ENCODE data around the gene ITM2B. TPM values are rescaled to one million over a fixed set of nuclear protein-coding genes. Genes with fewer than 3 reads are reported as not detected.
A peak's percentile ranks its signal among the peaks of the same experiment; 100 is the strongest.

The ITM2B gene
- total and polyA plus RNA-seq, 2 donors from 2014 or later = 1,431 to 2,443 TPM

DNA sequence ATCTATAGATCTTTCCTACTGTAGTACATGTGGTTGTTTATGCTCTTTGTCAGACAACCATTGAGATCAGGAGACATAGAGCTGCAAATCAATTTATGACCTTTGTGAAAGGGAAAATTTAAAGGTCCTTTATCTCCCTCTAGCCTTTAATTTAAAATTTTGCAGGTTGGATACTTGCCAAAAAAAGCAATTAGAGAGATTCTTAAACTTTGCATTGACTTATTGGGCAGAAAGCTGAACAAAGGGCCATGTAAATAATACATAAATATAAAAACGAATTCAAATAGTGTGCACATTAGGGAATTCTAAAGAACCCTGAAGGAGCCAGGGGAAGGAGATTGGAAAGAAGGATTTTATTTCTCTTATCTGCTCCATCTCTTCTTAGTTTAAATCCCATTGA is 48.5 kb downstream of the ITM2B start:
- intact Hi-C loops (cut with DNase I) = no loop called here
- Histone ChIP-seq H3K9ac (ENCODE audit: low read length in 3 of 3) (no peak overlapping the region), H3K27ac (ENCODE audit: low read depth in 2 of 2, low read length in 2 of 2) (no peak overlapping the region), H3K4me1 (ENCODE audit: control insufficient read depth in 2 of 3, insufficient read depth in 2 of 3, low read depth in 1 of 3, low read length in 3 of 3) (no peaks in the 10 kb centered on the region), H3K27me3 (ENCODE audit: control insufficient read depth, insufficient read depth, low read length) (no peaks in the 10 kb centered on the region), H3K4me3 (ENCODE audit: low read length in 3 of 3) (no peak overlapping the region), H3K9me3 (ENCODE audit: control insufficient read depth in 2 of 3, insufficient read depth in 1 of 3, low read length in 3 of 3) (no peaks in the 10 kb centered on the region), H3K36me3 (ENCODE audit: control insufficient read depth in 2 of 3, insufficient read depth in 3 of 3, low read length in 3 of 3) (no peaks in the 10 kb centered on the region)
- no peak for FAIRE-seq
- TF ChIP-seq, protein P1, sequence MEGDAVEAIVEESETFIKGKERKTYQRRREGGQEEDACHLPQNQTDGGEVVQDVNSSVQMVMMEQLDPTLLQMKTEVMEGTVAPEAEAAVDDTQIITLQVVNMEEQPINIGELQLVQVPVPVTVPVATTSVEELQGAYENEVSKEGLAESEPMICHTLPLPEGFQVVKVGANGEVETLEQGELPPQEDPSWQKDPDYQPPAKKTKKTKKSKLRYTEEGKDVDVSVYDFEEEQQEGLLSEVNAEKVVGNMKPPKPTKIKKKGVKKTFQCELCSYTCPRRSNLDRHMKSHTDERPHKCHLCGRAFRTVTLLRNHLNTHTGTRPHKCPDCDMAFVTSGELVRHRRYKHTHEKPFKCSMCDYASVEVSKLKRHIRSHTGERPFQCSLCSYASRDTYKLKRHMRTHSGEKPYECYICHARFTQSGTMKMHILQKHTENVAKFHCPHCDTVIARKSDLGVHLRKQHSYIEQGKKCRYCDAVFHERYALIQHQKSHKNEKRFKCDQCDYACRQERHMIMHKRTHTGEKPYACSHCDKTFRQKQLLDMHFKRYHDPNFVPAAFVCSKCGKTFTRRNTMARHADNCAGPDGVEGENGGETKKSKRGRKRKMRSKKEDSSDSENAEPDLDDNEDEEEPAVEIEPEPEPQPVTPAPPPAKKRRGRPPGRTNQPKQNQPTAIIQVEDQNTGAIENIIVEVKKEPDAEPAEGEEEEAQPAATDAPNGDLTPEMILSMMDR (IDR thresholded peaks at IDR 0.05; ENCODE audit: borderline replicate concordance, extremely low read depth, insufficient read depth) = no peak
- peak in 1 of 5 donors; percentile 25 for DNase-seq

DNA sequence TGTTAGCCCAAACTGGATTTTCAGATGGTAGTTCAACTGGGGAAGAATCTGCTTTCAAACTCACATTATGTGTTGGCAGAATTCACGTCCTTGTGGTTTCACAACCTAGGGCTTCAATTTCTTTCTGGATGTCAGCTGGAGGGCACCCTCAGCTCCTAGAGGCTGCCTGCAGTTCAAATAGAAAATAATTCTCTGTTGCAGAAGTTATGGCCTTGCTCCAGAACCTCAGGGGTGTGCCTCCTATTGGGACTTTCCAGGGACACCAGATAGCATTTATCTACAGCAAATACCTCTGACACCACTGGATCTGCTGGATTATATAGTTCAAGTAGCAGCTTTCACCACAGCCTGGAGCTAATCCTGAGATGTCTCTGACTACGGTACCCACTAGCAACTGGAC is 58.7 kb downstream of the ITM2B start:
- Histone ChIP-seq H3K4me1 (ENCODE audit: control insufficient read depth in 2 of 3, insufficient read depth in 2 of 3, low read depth in 1 of 3, low read length in 3 of 3) (peaks cover 0 to 3% (median 0%) of the 10 kb centered on the region in 3 donors), H3K9me3 (ENCODE audit: control insufficient read depth in 2 of 3, insufficient read depth in 1 of 3, low read length in 3 of 3) (no peaks in the 10 kb centered on the region), H3K27me3 (ENCODE audit: control insufficient read depth, insufficient read depth, low read length) (no peaks in the 10 kb centered on the region), H3K27ac (ENCODE audit: low read depth in 2 of 2, low read length in 2 of 2) (no peak overlapping the region), H3K4me3 (ENCODE audit: low read length in 3 of 3) (no peak overlapping the region), H3K9ac (ENCODE audit: low read length in 3 of 3) (no peak overlapping the region), H3K36me3 (ENCODE audit: control insufficient read depth in 2 of 3, insufficient read depth in 3 of 3, low read length in 3 of 3) (no peaks in the 10 kb centered on the region)
- intact Hi-C loops (cut with DNase I) = no loop called here
- TF ChIP-seq, protein P1 (IDR thresholded peaks at IDR 0.05; ENCODE audit: borderline replicate concordance, extremely low read depth, insufficient read depth) = no peak
- FAIRE-seq (no peak), DNase-seq (no peak)

DNA sequence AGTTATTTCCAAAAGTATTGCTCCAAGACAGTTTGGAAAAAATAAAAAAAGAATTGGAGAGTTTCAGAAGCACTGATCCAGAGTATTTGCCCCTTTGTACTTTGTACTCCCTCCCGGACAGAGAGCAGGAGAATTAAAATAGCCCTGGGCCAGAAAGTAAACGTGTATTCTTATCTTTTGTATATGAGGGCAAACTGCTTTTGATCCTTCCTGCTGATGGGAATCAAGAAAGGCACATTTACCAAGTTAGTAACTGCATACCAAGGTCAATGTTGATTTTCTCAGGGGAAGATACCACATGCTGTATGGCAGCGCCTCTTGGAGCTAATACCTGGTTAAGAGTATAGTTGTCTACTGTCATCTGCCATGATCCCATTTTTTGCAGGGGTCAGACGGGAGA is 59.6 kb downstream of the ITM2B start:
- Histone ChIP-seq H3K9me3 (ENCODE audit: control insufficient read depth in 2 of 3, insufficient read depth in 1 of 3, low read length in 3 of 3) (no peaks in the 10 kb centered on the region), H3K9ac (ENCODE audit: low read length in 3 of 3) (no peak overlapping the region), H3K27me3 (ENCODE audit: control insufficient read depth, insufficient read depth, low read length) (no peaks in the 10 kb centered on the region), H3K4me3 (ENCODE audit: low read length in 3 of 3) (no peak overlapping the region), H3K36me3 (ENCODE audit: control insufficient read depth in 2 of 3, insufficient read depth in 3 of 3, low read length in 3 of 3) (no peaks in the 10 kb centered on the region), H3K4me1 (ENCODE audit: control insufficient read depth in 2 of 3, insufficient read depth in 2 of 3, low read depth in 1 of 3, low read length in 3 of 3) (peaks cover 0 to 3% (median 0%) of the 10 kb centered on the region in 3 donors), H3K27ac (ENCODE audit: low read depth in 2 of 2, low read length in 2 of 2) (no peak overlapping the region)
- DNase-seq (no peak), FAIRE-seq (no peak)
- intact Hi-C loops (cut with DNase I) = no loop called here
- TF ChIP-seq, protein P1 (IDR thresholded peaks at IDR 0.05; ENCODE audit: borderline replicate concordance, extremely low read depth, insufficient read depth) = no peak

DNA sequence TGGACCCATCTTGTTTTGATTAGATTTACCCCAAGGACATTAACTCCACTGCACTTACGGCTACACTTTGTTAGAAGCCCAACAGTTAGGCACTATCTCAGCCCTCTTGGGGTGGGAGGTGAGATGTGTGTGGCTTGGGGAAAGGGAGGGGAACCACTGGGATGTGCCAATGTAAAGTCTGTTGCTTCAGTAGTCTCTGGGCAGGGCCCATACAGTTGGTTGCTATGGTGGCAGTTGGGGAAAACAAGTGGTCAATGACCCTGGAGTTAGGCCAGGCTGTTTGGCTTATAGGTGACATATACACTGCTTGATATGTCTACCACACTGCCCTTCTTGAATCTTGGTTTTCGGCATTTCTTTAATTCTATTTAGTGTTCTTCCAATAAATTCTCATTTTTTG is 61.6 kb downstream of the ITM2B start:
- H3K36me3 ChIP-seq (ENCODE audit: control insufficient read depth in 2 of 3, insufficient read depth in 3 of 3, low read length in 3 of 3) = no peaks in the 10 kb centered on the region
- H3K27me3 ChIP-seq (ENCODE audit: control insufficient read depth, insufficient read depth, low read length) = no peaks in the 10 kb centered on the region
- intact Hi-C loops (cut with DNase I) = no loop called here
- no peak for FAIRE-seq
- TF ChIP-seq, protein P1 (IDR thresholded peaks at IDR 0.05; ENCODE audit: borderline replicate concordance, extremely low read depth, insufficient read depth) = no peak
- no peak overlapping the region for H3K27ac ChIP-seq (ENCODE audit: low read depth in 2 of 2, low read length in 2 of 2)
- H3K4me3 ChIP-seq (ENCODE audit: low read length in 3 of 3) = no peak overlapping the region
- peaks cover 0 to 3% (median 0%) of the 10 kb centered on the region in 3 donors for H3K4me1 ChIP-seq (ENCODE audit: control insufficient read depth in 2 of 3, insufficient read depth in 2 of 3, low read depth in 1 of 3, low read length in 3 of 3)
- H3K9ac ChIP-seq (ENCODE audit: low read length in 3 of 3) = no peak overlapping the region
- no peaks in the 10 kb centered on the region for H3K9me3 ChIP-seq (ENCODE audit: control insufficient read depth in 2 of 3, insufficient read depth in 1 of 3, low read length in 3 of 3)
- no peak for DNase-seq
